Mesothelial cell of epicardium (in vitro differentiated cells): Measurements from ENCODE around the gene RELL1. TPM values are rescaled to one million over a fixed set of nuclear protein-coding genes. Genes with fewer than 3 reads are reported as not detected.

Experiments
- DNase-seq, 2 experiments: peaks; one replicate each; pipeline ENCODE4 v3.0.0; 2021; ENCODE audit warnings: low spot score in 2 of 2; ENCODE audit not compliant: unreplicated experiment in 2 of 2
- H3K27ac Mint-ChIP-seq: 2 replicates; pipeline ENCODE4 v1.8.0; 2021; ENCODE audit warnings: mixed read lengths
- H3K27me3 Mint-ChIP-seq: 2 replicates; pipeline ENCODE4 v1.8.0; 2021; ENCODE audit warnings: low read depth, mixed read lengths
- H3K36me3 Mint-ChIP-seq: 2 replicates; pipeline ENCODE4 v1.8.0; 2021; ENCODE audit warnings: mixed read lengths
- H3K4me1 Mint-ChIP-seq: 2 replicates; pipeline ENCODE4 v1.8.0; 2021; ENCODE audit warnings: mixed read lengths
- H3K4me3 Mint-ChIP-seq: 2 replicates; pipeline ENCODE4 v1.8.0; 2021; ENCODE audit warnings: mild to moderate bottlenecking, moderate library complexity, mixed read lengths
- H3K9me3 Mint-ChIP-seq: 2 replicates; pipeline ENCODE4 v1.8.0; 2021; ENCODE audit warnings: mixed read lengths
- total RNA-seq: library from RNA; stranded (reverse); gene quantifications from 3 replicates; pipeline ENCODE4 v1.2.1, GENCODE V29; 2021
- TF ChIP-seq, protein P1 (sequence below): fragments of 200-600 bp; sonication (generic); IDR thresholded peaks from one replicate; pipeline ENCODE4 v1.5.0; 2021; ENCODE audit warnings: antibody characterized with exemption; ENCODE audit not compliant: unreplicated experiment

RELL1 gene
- total RNA-seq, 1 donor from 2014 or later: 11.7 TPM

DNA sequence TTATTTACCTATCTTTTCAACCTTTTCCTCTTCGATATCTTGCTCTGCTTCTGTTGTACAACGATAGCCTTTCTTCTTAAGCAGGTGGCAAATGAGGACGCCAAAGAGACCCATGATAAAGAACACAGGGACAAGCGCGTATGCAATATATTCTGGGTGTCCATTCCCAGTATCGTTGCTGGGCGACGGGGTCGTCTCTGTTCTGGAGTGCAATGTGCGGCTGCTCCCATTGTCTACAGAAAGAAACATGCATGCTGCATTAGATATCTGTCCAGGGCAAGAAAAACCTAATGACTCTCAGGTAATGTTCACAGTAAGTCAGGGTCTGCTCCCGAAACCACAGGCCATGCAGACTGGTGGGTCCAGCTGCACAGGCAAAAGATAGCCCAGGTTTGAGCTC lies 36.9 kb downstream of the RELL1 start:
- no peak for DNase-seq
- Mint-ChIP-seq H3K27me3 (no peaks in the 10 kb centered on the region), H3K4me3 (no peak overlapping the region), H3K4me1 (no peaks in the 10 kb centered on the region), H3K27ac (no peak overlapping the region), H3K9me3 (peaks cover 7% of the 10 kb centered on the region), H3K36me3 (peaks cover 2% of the 10 kb centered on the region)
- TF ChIP-seq, protein P1, sequence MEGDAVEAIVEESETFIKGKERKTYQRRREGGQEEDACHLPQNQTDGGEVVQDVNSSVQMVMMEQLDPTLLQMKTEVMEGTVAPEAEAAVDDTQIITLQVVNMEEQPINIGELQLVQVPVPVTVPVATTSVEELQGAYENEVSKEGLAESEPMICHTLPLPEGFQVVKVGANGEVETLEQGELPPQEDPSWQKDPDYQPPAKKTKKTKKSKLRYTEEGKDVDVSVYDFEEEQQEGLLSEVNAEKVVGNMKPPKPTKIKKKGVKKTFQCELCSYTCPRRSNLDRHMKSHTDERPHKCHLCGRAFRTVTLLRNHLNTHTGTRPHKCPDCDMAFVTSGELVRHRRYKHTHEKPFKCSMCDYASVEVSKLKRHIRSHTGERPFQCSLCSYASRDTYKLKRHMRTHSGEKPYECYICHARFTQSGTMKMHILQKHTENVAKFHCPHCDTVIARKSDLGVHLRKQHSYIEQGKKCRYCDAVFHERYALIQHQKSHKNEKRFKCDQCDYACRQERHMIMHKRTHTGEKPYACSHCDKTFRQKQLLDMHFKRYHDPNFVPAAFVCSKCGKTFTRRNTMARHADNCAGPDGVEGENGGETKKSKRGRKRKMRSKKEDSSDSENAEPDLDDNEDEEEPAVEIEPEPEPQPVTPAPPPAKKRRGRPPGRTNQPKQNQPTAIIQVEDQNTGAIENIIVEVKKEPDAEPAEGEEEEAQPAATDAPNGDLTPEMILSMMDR: no peak

DNA sequence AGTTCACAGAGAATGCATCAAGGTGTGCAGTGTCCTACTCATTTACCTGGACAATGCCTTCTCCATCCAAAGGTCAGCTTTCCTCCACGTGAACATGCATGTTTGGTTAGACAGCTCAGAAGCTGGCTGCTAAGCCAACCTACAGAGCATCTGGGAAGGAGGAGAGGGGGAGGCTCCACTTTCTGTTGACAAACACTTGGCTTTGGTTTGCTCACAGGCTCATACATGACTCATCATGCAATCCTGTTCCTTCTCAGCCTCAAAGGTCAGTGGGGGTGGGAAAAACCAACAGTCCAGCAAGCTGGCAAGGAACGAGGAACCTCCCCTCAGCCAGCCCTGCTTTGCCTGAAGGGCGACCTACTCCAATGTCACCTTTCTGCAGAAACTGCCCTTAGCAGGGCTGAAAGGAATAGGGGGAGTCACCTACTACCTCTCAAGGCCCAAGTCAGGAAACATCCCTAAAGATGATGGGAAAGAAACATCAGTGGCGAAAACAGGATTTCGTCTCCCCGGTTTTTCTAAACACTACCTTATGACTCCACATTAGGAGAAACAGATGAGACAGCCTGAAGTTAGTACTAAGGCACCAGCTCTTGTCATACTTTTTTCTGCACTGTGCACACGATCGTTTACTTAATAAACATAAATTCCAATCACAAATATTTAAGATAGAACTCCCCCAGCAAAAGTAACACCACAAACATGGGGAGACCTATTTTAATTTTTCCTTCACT lies 37.9 kb downstream of the RELL1 start:
- no peak overlapping the region for H3K4me3 Mint-ChIP-seq
- no peaks in the 10 kb centered on the region for H3K27me3 Mint-ChIP-seq
- no peaks in the 10 kb centered on the region for H3K9me3 Mint-ChIP-seq
- H3K4me1 Mint-ChIP-seq: no peaks in the 10 kb centered on the region
- TF ChIP-seq, protein P1: no peak
- H3K36me3 Mint-ChIP-seq: peaks cover 2% of the 10 kb centered on the region
- no peak overlapping the region for H3K27ac Mint-ChIP-seq
- no peak for DNase-seq

DNA sequence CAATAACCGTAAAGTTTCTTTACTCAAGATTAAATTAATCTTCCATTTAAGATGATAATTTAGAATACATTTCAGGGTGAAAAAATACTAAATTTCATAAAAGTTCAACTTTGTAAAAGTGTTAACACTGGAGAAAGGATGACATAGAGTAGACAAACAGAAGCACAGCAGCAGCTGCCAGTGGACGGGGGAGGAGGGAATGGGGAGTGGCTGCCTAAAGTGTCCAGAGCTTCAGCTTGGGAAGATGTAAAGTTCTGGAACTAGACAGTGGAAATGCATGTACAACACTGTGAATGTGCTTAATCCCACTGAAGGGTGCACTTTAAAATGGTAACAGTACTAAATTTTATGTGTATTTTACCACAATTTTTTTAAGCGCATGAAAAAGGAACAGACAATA lies 39.9 kb downstream of the RELL1 start:
- H3K4me3 Mint-ChIP-seq: no peak overlapping the region
- no peaks in the 10 kb centered on the region for H3K4me1 Mint-ChIP-seq
- H3K27me3 Mint-ChIP-seq: no peaks in the 10 kb centered on the region
- no peaks in the 10 kb centered on the region for H3K9me3 Mint-ChIP-seq
- H3K27ac Mint-ChIP-seq: no peak overlapping the region
- H3K36me3 Mint-ChIP-seq: no peaks in the 10 kb centered on the region
- no peak for DNase-seq
- TF ChIP-seq, protein P1: no peak

DNA sequence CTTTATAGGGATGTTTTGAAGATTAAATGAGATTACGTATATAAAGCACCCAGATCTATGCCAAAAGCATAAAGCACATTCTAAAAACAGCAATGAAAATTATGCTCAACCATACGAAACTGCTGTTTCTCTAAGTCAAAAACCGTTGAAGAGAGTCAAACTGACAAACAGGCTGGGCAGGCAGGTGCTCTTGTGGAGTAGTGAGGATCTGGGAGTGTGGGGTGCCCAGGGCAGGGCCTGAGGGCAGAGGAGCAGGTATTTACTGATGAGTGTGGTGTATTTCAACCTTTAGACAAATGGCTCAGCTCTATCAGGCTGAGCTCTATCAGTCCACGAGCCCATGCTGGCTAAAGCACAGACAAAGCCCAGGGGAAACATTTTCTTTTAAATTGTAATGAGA lies 40.4 kb downstream of the RELL1 start:
- Mint-ChIP-seq H3K36me3 (no peaks in the 10 kb centered on the region), H3K9me3 (no peaks in the 10 kb centered on the region), H3K4me1 (no peaks in the 10 kb centered on the region), H3K27ac (no peak overlapping the region), H3K27me3 (no peaks in the 10 kb centered on the region), H3K4me3 (no peak overlapping the region)
- no peak for DNase-seq
- TF ChIP-seq, protein P1: no peak

DNA sequence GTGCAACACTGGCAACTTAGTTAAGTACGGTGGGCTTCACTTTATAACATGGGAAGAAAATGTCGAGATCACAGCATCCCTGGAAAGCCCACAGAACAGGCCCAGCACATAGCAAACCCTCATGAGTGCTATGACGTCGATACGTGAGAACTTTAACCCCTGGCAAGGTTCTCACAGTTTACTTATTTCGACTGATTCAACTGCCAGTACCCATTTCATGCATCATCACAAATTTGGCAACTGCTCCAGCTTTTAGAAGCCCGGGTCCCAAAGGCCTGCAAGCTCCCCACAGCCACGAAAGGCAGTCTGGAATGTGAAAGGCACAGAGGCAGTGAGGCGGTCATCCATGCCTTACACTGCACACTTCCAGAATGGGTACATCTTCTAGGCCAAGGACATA lies 41.2 kb downstream of the RELL1 start:
- H3K27me3 Mint-ChIP-seq: no peaks in the 10 kb centered on the region
- TF ChIP-seq, protein P1: no peak
- H3K4me1 Mint-ChIP-seq: no peaks in the 10 kb centered on the region
- no peak for DNase-seq
- no peaks in the 10 kb centered on the region for H3K9me3 Mint-ChIP-seq
- H3K27ac Mint-ChIP-seq: no peak overlapping the region
- no peaks in the 10 kb centered on the region for H3K36me3 Mint-ChIP-seq
- H3K4me3 Mint-ChIP-seq: no peak overlapping the region
